IPS-15b (cell line): Measurements from ENCODE around the gene CAPN12.

Experiments
- H3K27me3 ChIP-seq: one replicate; pipeline ENCODE4 v1.6.1; 2013; ENCODE audit warnings: low read length; ENCODE audit not compliant: control insufficient read depth, insufficient read depth
- H3K36me3 ChIP-seq: one replicate; pipeline ENCODE4 v1.6.1; 2013; ENCODE audit warnings: low read length; ENCODE audit not compliant: control insufficient read depth, insufficient read depth
- H3K4me1 ChIP-seq: one replicate; pipeline ENCODE4 v1.6.1; 2013; ENCODE audit warnings: mild to moderate bottlenecking, low read length; ENCODE audit not compliant: control insufficient read depth, insufficient read depth
- H3K4me3 ChIP-seq: one replicate; pipeline ENCODE4 v1.5.1; 2013; ENCODE audit warnings: low read depth, low read length
- H3K9ac ChIP-seq: one replicate; pipeline ENCODE4 v1.6.1; 2013; ENCODE audit warnings: low read depth, mild to moderate bottlenecking, low read length
- H3K9me3 ChIP-seq: one replicate; pipeline ENCODE4 v1.6.1; 2013; ENCODE audit warnings: mild to moderate bottlenecking, low read length; ENCODE audit not compliant: control insufficient read depth, insufficient read depth

CAPN12 gene

GRCh38 chr19:38719761-38720558, 24.3 kb downstream of the CAPN12 start:
- Histone ChIP-seq H3K4me1 (no peaks in the 10 kb centered on the region), H3K27me3 (no peaks in the 10 kb centered on the region), H3K9me3 (no peaks in the 10 kb centered on the region), H3K36me3 (peaks cover 85% of the 10 kb centered on the region), H3K4me3 (no peak overlapping the region), H3K9ac (no peak overlapping the region)

GRCh38 chr19:38718747-38719543, 25.3 kb downstream of the CAPN12 start:
- Histone ChIP-seq H3K27me3 (no peaks in the 10 kb centered on the region), H3K36me3 (peaks cover 85% of the 10 kb centered on the region), H3K9me3 (no peaks in the 10 kb centered on the region), H3K9ac (no peak overlapping the region), H3K4me1 (no peaks in the 10 kb centered on the region), H3K4me3 (no peak overlapping the region)

GRCh38 chr19:38717855-38718254, 26.4 kb downstream of the CAPN12 start:
- Histone ChIP-seq H3K36me3 (peaks cover 85% of the 10 kb centered on the region), H3K4me3 (no peak overlapping the region), H3K9me3 (no peaks in the 10 kb centered on the region), H3K9ac (no peak overlapping the region), H3K27me3 (no peaks in the 10 kb centered on the region), H3K4me1 (no peaks in the 10 kb centered on the region)

GRCh38 chr19:38717051-38717450, 27.2 kb downstream of the CAPN12 start:
- H3K36me3 ChIP-seq = peaks cover 85% of the 10 kb centered on the region
- H3K4me3 ChIP-seq = no peak overlapping the region

GRCh38 chr19:38715555-38715954, 28.7 kb downstream of the CAPN12 start:
- H3K9me3 ChIP-seq = no peaks in the 10 kb centered on the region
- no peak overlapping the region for H3K9ac ChIP-seq
- H3K4me1 ChIP-seq = no peaks in the 10 kb centered on the region
- no peak overlapping the region for H3K4me3 ChIP-seq
- no peaks in the 10 kb centered on the region for H3K27me3 ChIP-seq
- peaks cover 85% of the 10 kb centered on the region for H3K36me3 ChIP-seq

More at GRCh38 chr19:38717051-38717450, 27.2 kb downstream of the CAPN12 start:
- Histone ChIP-seq H3K9me3 (no peaks in the 10 kb centered on the region), H3K4me1 (no peaks in the 10 kb centered on the region), H3K27me3 (no peaks in the 10 kb centered on the region), H3K9ac (no peak overlapping the region)

GRCh38 chr19:38714354-38714778, 29.9 kb downstream of the CAPN12 start:
- no peak overlapping the region for H3K4me3 ChIP-seq
- peaks cover 85% of the 10 kb centered on the region for H3K36me3 ChIP-seq
- no peak overlapping the region for H3K9ac ChIP-seq
- H3K4me1 ChIP-seq = no peaks in the 10 kb centered on the region
- H3K9me3 ChIP-seq = no peaks in the 10 kb centered on the region
- H3K27me3 ChIP-seq = no peaks in the 10 kb centered on the region

GRCh38 chr19:38713865-38714264, 30.4 kb downstream of the CAPN12 start:
- no peaks in the 10 kb centered on the region for H3K27me3 ChIP-seq
- H3K4me3 ChIP-seq = no peak overlapping the region
- H3K4me1 ChIP-seq = no peaks in the 10 kb centered on the region
- peaks cover 85% of the 10 kb centered on the region for H3K36me3 ChIP-seq
- no peak overlapping the region for H3K9ac ChIP-seq
- no peaks in the 10 kb centered on the region for H3K9me3 ChIP-seq

GRCh38 chr19:38713227-38713649, 31.0 kb downstream of the CAPN12 start:
- Histone ChIP-seq H3K4me3 (no peak overlapping the region), H3K36me3 (peaks cover 85% of the 10 kb centered on the region)

GRCh38 chr19:38712161-38712748, 32.0 kb downstream of the CAPN12 start:
- H3K4me3 ChIP-seq = no peak overlapping the region
- H3K36me3 ChIP-seq = peaks cover 88% of the 10 kb centered on the region
- H3K9ac ChIP-seq = no peak overlapping the region
- H3K27me3 ChIP-seq = no peaks in the 10 kb centered on the region
- no peaks in the 10 kb centered on the region for H3K9me3 ChIP-seq
- H3K4me1 ChIP-seq = no peaks in the 10 kb centered on the region

More at GRCh38 chr19:38713227-38713649, 31.0 kb downstream of the CAPN12 start:
- Histone ChIP-seq H3K9me3 (no peaks in the 10 kb centered on the region), H3K9ac (no peak overlapping the region), H3K4me1 (no peaks in the 10 kb centered on the region), H3K27me3 (no peaks in the 10 kb centered on the region)

- Histone ChIP-seq H3K27me3 (no peaks in the 10 kb centered on the region), H3K4me1 (no peaks in the 10 kb centered on the region), H3K9ac (no peak overlapping the region), H3K9me3 (no peaks in the 10 kb centered on the region), H3K36me3 (peaks cover 88% of the 10 kb centered on the region), H3K4me3 (no peak overlapping the region)
Measured at GRCh38 chr19:38711726-38712153, 32.5 kb downstream of the CAPN12 start.

- Histone ChIP-seq H3K4me1 (no peaks in the 10 kb centered on the region), H3K36me3 (peaks cover 86% of the 10 kb centered on the region), H3K27me3 (no peaks in the 10 kb centered on the region), H3K4me3 (no peak overlapping the region), H3K9me3 (no peaks in the 10 kb centered on the region), H3K9ac (no peak overlapping the region)
Measured at GRCh38 chr19:38710928-38711725, 33.1 kb downstream of the CAPN12 start.
